Stimulated activated CD4-positive, alpha-beta T cell treated with anti-CD3 and anti-CD28 coated beads, TNF-alpha, amount 100 ng/mL, for 24 hours (primary cell): ENCODE data around the gene LHB.
"Not testable (repeated sequence)": the region's sequence is repeated elsewhere in the genome, so short reads cannot be mapped to it uniquely, and the experiment has no call there.

Experiments
- DNase-seq, 3 experiments: peaks; one replicate each; pipeline ENCODE4 v3.0.0-alpha.2; 2020; ENCODE audit warnings: low read depth in 3 of 3

The LHB gene

GRCh38 chr19:49017041-49017665 lies at the start of gene LHB:
Gene LHB, minus strand, starts transcription at chr19:49017091. Its CDS starts 10 bp downstream, at chr19:49017081.
- no peak for DNase-seq

- DNase-seq = no peak
Measured at GRCh38 chr19:49065905-49066512, 49.1 kb upstream of the LHB start.

- DNase-seq = no peak
Measured at GRCh38 chr19:49064768-49065611, 48.1 kb upstream of the LHB start, which contains the start of gene NTF4. Gene NTF4, minus strand, starts transcription at chr19:49064818. Its CDS starts 2,821 bp downstream, at chr19:49061997.

GRCh38 chr19:49064029-49064629 lies 47.2 kb upstream of the LHB start:
- DNase-seq = no peak

GRCh38 chr19:49061445-49061844 lies 44.6 kb upstream of the LHB start:
- no peak for DNase-seq

GRCh38 chr19:49061000-49061399 lies 44.1 kb upstream of the LHB start:
- no peak for DNase-seq

- DNase-seq = no peak
Measured at GRCh38 chr19:49059053-49059452, 42.2 kb upstream of the LHB start.

- DNase-seq = peak in 1 of 3 experiments; percentile 35
Measured at GRCh38 chr19:49058562-49058961, 41.7 kb upstream of the LHB start.

GRCh38 chr19:49057636-49058234 lies 40.8 kb upstream of the LHB start, which contains the start of gene CGB7:
Gene CGB7, minus strand, starts transcription at chr19:49057749. Its CDS starts 2,374 bp downstream, at chr19:49055375.
- DNase-seq = peak in 1 of 3 experiments; percentile 42

GRCh38 chr19:49056902-49057596 lies 40.2 kb upstream of the LHB start:
- DNase-seq = not testable (repeated sequence)

GRCh38 chr19:49056101-49056901 lies 39.4 kb upstream of the LHB start:
- DNase-seq = peak; percentile 28 to 49 (median 35)

- not testable (repeated sequence) for DNase-seq
Measured at GRCh38 chr19:49050376-49051033, 33.6 kb upstream of the LHB start.

GRCh38 chr19:49049834-49050233 lies 32.9 kb upstream of the LHB start:
- DNase-seq = not testable (repeated sequence)

- DNase-seq = not testable (repeated sequence)
Measured at GRCh38 chr19:49049011-49049410, 32.1 kb upstream of the LHB start, which contains the start of gene CGB8. Gene CGB8, minus strand, starts transcription at chr19:49049111. Its CDS starts 372 bp downstream, at chr19:49048739.

GRCh38 chr19:49043548-49043947 lies 26.7 kb upstream of the LHB start, which contains the start of gene CGB5:
Gene CGB5, plus strand, starts transcription at chr19:49043848. Its CDS starts 362 bp downstream, at chr19:49044210.
- not testable (repeated sequence) for DNase-seq

- not testable (repeated sequence) for DNase-seq
Measured at GRCh38 chr19:49042666-49043065, 25.8 kb upstream of the LHB start.

GRCh38 chr19:49042177-49042576 lies 25.3 kb upstream of the LHB start:
- DNase-seq = no peak

GRCh38 chr19:49039736-49040135 lies 22.8 kb upstream of the LHB start:
- not testable (repeated sequence) for DNase-seq
